Stimulated activated CD4-positive, alpha-beta T cell treated with anti-CD3 and anti-CD28 coated beads, Interleukin-1b, Interleukin-23, amount 100 ng/mL, for 1 hour (primary cell): ENCODE results near the gene ETV4.

Experiments used
- DNase-seq, 2 donors: peaks; one replicate each; pipeline ENCODE4 v3.0.0-alpha.2; 2020; ENCODE audit warnings: low read depth in 2 of 2

The ETV4 gene

GRCh38 chr17:43546319-43547188 is at the start of gene ETV4:
TSS of gene ETV4 (minus strand) at chr17:43546340. CDS start at chr17:43545617, 723 bp downstream.
- peak; percentile 62 to 82 for DNase-seq

GRCh38 chr17:43595466-43595865 is 49.3 kb upstream of the ETV4 start:
- DNase-seq = no peak

- no peak for DNase-seq
Observed at GRCh38 chr17:43591779-43592562, 45.8 kb upstream of the ETV4 start.

GRCh38 chr17:43591001-43591400 is 44.9 kb upstream of the ETV4 start:
- DNase-seq = no peak

GRCh38 chr17:43588664-43589435 is 42.7 kb upstream of the ETV4 start:
- DNase-seq = no peak

GRCh38 chr17:43588121-43588520 is 42.0 kb upstream of the ETV4 start:
- no peak for DNase-seq

GRCh38 chr17:43587647-43588046 is 41.5 kb upstream of the ETV4 start:
- no peak for DNase-seq

- no peak for DNase-seq
Observed at GRCh38 chr17:43584666-43585102, 38.5 kb upstream of the ETV4 start.

- no peak for DNase-seq
Observed at GRCh38 chr17:43583332-43583731, 37.2 kb upstream of the ETV4 start.

- no peak for DNase-seq
Observed at GRCh38 chr17:43581613-43582012, 35.5 kb upstream of the ETV4 start.

GRCh38 chr17:43581130-43581529 is 35.0 kb upstream of the ETV4 start:
- DNase-seq = no peak

- no peak for DNase-seq
Observed at GRCh38 chr17:43579566-43580140, 33.5 kb upstream of the ETV4 start.

GRCh38 chr17:43578699-43579565 is 32.8 kb upstream of the ETV4 start:
- DNase-seq = no peak

GRCh38 chr17:43578404-43578698 is 32.2 kb upstream of the ETV4 start:
- DNase-seq = no peak

GRCh38 chr17:43577664-43578403 is 31.7 kb upstream of the ETV4 start:
- DNase-seq = no peak

GRCh38 chr17:43576563-43577229 is 30.6 kb upstream of the ETV4 start:
- DNase-seq = peak; percentile 19 to 37

GRCh38 chr17:43574896-43575525 is 28.9 kb upstream of the ETV4 start:
- DNase-seq = no peak

- no peak for DNase-seq
Observed at GRCh38 chr17:43574348-43574747, 28.2 kb upstream of the ETV4 start.
